Stimulated activated CD4-positive, alpha-beta T cell treated with anti-CD3 and anti-CD28 coated beads, Interleukin-1b, Interleukin-23, amount 100 ng/mL, for 1 hour (primary cell): Measurements from ENCODE around the gene P3H3.

Experiments used
- DNase-seq, 2 donors: peaks; one replicate each; pipeline ENCODE4 v3.0.0-alpha.2; 2020; ENCODE audit warnings: low read depth in 2 of 2

The P3H3 gene

DNA sequence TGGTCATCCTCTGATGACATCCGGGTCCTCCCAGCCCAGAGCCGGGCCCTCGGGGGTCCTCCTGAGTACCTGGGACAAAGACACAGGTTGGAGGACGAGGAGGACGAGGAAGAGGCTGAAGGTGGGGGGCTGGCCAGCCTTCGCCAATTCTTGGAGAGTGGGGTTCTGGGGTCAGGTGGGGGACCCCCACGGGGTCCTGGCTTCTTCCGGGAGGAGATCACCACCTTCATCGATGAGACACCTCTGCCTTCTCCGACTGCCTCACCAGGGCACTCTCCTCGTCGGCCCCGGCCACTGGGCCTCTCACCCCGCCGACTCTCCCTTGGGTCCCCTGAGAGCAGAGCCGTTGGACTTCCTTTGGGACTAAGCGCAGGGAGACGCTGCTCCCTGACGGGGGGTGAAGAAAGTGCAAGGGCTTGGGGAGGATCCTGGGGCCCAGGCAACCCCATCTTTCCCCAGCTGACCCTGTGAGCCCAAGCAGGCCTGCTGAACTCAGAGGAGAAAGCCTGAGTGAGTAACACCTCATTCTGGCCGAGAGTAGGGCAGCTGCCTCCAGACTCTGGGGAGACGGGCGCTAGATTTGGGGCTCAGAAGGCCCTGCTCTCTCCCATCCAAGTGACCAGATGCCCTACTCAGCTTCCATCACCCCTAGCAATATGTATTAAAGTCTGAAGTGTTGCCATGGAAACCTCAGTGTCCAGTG is 1.3 kb upstream of the P3H3 start:
- no peak for DNase-seq

GRCh38 chr12:6827437-6827911 is 733 bp upstream of the P3H3 start:
- no peak for DNase-seq

DNA sequence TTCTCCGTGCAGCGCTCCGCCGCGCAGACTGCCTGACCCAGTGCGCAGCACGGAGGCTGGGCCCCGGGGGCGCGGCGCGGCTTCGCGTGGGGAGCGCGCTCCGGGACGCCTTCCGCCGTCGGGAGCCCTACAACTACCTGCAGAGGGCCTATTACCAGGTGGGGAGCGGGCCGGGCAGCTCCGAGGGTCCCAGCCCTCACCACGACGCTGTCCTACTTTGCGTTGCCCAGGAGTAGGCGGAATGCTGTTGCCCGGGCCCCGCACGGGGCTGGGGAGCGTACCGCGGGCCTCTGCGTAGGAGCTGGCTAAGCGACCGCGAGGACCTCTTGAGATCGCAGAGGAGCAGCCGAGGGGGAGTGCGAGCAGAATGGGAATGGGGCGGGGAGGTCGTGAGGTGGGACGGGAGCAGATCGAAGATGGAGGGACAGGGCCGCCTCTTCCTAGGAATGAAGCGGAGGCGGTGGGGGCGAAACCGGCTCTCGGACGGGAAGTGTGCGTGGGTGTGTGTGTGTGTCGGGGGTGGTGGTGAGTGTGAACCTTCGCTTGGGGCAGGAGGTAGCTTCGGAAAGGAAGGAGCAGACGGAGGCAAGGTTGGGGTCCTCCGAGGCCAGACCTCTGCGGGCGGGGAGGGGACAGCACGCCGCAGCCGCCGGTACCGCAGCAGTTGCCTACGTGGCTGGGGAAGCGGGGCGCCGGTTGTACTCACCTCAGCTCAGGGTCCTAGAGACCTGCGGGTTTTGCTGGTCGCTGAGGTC is 751 bp downstream of the P3H3 start:
- no peak for DNase-seq

DNA sequence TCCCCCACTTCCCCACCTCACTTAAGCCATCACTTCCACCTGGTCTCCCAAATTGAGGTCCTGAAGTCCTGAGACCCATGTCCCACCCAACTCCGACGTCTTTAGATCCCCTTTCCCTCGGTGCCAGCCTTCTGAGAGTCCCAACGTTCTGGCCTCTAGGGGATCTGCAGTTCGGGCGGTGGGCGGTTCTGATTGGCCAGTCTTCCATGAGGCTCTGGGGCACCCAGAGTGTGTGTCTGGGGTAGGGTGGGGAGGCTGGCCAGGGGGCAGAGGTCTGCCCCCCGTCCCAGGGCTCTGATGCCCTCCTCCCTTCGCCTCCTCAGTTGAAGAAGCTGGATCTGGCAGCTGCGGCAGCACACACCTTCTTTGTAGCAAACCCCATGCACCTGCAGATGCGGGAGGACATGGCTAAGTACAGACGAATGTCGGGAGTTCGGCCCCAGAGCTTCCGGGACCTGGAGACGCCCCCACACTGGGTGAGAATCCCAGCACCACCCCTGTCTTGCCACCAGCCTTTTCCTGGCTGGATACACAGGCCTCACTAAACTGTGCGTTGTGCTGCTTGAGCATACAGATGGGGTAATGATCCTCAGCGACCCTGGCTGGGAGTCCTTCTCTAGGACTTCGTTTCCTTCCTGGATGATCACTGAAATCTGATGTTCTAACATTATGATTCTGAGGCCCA is 1.5 kb downstream of the P3H3 start:
- DNase-seq, result no peak

DNA sequence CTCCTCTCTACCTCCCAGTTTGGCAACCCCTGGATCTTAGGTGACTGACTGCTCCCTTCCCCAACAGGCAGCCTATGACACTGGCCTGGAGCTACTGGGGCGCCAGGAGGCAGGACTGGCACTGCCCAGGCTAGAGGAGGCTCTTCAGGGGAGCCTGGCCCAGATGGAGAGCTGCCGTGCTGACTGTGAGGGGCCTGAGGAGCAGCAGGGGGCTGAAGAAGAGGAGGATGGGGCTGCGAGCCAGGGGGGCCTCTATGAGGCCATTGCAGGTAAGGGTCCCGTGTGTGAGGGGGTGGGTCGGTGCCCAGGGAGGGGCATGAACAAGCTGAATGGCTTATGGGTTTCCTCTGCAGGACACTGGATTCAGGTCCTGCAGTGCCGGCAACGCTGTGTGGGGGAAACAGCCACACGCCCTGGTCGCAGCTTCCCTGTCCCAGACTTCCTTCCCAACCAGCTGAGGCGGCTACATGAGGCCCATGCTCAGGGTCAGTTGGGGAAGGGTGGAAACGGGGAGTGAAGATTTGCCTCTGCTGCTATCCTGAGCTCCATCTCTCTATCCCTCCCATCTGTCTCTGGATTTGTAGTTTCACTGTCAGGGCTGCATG is 2.2 kb downstream of the P3H3 start:
- no peak for DNase-seq

DNA sequence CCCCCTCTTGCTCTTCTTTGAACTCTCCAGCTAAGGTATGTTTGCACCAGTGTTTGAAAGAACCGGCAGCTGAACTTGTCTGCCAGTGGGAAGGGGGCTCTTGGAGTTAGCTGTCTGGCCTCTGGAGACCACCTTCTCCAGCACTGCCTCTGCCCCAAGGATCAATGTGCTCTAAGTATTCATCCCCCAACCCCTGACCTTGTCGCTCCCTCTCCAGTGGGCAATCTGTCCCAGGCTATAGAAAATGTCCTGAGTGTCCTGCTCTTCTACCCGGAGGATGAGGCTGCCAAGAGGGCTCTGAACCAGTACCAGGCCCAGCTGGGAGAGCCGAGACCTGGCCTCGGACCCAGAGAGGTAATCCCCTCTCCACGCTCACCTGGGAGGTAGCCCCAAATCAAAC is 2.8 kb downstream of the P3H3 start:
- no peak for DNase-seq

DNA sequence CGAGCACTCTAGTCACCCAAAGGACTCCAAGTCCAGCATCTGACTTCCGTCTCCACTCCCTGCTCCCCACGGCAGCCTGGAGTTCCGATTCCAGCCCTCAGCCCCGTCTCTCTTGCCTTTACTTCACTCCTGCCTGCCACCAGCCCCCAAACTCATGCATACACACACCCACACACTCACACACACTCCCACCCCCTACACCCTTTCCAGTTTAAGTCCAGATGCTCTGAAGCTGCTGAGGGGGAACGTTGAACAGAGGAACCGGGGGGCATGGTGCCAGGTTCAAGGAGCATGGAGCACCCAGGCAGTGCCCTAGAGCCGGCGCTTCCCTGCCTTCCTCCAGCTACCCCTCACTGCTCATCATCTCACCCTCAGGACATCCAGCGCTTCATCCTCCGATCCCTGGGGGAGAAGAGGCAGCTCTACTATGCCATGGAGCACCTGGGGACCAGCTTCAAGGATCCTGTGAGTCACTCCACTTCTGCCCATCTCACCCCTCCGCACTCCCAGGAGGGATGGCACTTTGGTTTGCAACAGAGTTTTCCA is 3.3 kb downstream of the P3H3 start:
- no peak for DNase-seq

- DNase-seq, result no peak
Observed at GRCh38 chr12:6832125-6832524, 3.9 kb downstream of the P3H3 start.

GRCh38 chr12:6833189-6833890 is 5.1 kb downstream of the P3H3 start:
- DNase-seq, result no peak

DNA sequence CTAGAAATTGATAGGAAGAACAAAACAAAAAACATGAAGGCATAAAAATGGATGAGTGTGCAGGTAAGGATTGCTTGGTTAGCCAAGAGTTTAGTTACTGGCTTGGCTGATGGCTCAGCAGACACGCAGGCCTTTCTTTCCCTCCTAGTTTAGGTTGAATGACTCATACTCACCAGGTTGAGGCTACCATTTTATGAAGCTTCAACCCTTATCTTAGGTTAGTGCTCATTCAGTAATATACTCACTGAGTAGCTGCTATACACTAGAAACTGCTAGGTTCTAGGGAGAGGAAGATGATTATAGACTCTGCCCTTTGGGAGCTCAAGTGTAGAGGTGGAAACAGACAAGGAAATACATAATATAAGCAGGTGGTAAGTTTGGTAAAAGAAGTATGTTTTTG is 6.0 kb downstream of the P3H3 start:
- no peak for DNase-seq

DNA sequence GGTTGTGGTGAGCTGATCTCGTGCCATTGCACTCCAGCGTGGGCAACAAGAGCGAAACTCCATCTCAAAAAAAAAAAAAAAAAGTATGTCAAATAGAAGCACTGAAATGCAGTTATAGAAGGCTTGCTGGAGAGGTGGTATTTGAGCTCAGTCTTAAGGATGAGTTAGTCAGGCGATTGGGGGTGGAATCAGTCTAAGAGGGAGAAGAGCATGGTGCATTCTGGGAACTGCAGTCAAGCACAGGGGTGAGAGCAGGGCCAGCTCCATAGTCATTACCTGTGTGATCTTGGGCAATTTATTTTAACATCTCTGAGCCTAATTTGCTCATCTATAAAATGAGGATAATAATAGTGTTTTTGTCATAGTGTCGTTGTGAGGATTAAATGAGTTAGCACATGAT is 6.7 kb downstream of the P3H3 start:
- no peak for DNase-seq

GRCh38 chr12:6836851-6837250 is 8.6 kb downstream of the P3H3 start:
- no peak for DNase-seq

DNA sequence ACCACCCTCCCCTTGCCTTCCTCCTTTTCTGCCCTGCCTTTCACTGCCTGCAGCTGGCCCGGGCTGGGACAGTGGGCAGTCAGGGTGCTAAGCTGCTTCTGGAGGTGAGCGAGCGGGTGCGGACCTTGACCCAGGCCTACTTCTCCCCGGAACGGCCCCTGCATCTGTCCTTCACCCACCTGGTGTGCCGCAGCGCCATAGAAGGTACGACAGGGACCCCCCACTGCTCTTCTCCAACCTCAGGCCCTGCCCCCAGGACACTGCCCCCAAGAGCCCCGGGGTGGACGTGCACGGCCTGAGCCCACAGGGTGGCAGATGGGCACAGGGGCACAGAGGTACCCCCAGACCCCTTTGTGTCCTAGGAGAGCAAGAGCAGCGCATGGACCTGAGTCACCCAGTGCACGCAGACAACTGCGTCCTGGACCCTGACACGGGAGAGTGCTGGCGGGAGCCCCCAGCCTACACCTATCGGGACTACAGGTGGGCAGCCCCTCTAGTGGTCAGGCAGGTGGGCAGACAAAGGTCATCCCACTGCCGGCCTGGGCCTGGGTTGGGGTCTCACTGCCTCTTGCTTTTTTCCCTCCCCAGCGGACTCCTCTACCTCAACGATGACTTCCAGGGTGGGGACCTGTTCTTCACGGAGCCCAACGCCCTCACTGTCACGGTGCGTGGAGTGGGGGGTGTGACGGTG is 9.3 kb downstream of the P3H3 start:
- DNase-seq, result no peak

DNA sequence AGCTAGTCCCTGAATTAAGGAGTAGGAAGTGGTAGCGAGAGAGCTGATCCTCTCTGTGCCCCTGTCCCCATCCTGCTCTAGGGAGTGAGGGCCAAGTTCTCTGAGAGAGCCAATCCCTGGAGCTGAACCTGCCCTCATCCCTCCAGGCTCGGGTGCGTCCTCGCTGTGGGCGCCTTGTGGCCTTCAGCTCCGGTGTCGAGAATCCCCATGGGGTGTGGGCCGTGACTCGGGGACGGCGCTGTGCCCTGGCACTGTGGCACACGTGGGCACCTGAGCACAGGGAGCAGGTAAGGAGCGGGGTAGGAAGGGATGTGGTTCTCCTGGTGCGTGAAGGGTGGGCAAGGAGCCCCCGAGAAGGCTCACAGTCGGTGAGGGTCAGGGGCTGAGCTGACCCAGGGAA is 10.6 kb downstream of the P3H3 start:
- DNase-seq, result no peak

DNA sequence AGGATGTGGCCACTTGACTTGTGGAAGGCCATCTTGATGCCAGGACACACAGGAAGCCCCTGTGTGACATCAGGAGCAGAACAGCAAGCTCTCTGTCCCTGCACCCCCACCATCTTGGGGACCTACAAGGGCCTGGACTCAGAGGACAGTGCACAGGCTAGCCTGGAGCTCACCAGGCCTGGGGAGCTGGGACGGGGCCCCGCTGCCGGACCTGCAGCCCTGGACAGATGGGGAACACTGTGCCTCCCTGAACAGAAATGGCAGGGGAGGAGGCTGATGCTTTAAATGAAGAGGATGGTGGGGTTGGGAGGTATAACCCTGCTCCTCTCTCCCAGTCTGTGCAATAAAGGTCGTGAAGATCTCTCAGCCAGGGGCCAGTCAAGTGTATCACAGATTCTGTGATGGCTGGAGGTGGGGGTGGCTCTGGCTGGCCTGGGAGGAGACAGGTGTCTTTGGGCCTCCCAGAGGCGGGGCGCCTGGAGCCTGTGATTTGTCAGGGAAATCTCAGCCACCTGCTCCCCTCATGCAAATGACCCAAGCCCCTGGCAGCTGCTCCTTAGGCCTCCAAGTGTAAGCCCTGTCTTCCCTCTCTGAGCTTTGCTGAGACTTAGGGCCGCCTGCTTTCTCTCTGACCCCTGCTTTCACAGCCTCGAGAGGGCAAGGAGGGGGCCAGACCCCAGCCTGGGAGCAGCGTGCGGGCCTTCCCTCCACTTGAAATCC is 11.4 kb downstream of the P3H3 start:
- DNase-seq, result no peak

DNA sequence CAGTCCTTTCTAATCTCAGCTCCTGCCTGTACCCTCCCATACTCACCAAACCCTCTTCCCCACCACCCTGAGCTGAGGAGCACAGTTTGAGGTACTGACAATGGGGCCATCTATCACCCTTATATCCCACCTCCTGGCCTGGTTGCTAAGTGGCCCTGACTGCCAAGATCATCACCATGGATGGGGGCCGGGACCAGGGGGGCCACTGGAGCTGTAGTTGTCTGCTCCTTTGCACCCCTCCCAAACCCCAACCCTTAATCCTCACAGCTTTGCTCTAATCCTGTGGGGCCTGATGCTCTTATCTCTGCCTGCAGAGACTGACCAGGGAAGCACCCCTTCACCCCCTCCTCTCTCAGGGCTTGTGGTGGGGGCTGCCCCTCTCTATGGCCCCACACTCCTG is 12.1 kb downstream of the P3H3 start:
- DNase-seq, result no peak

DNA sequence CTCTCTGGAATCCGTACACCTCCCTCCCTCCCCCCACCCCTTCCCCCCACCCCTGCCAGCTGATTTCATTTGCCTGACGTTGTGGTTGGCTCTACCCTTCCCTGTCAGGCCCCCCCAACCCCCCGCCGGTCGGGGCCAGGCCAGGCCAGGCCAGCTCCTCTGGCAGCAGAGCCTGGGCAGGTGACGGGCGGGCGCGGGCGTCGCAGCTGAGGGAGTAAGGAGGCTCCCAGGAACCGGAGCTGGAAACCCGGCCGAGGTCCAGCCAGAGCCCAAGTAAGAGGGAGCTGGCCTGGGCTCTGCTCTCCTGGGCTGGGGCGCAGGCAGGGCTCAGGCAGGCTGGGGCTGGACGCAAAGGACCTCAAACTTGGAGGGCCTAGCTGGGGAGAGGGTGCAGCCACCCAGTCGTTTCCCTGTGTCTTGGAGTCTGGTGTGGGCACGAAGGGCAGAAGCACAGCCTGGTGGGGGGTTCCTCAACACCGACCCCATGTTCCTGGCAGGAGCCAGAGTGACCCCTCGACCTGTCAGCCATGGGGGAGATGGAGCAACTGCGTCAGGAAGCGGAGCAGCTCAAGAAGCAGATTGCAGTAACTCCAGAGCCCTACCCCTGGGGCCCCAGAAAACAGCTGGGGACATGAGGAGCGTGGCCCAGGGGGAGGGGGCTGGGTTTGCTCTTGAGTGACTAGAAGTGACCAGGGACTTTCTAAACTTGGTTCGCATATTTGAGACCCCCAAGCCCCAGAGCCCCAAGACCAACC is 12.7 kb downstream of the P3H3 start, which contains the start of gene GNB3:
Gene GNB3, plus strand, starts transcription at position 165 of the 755 bp plus-strand sequence. Its CDS starts 363 bp downstream, at position 528.
- DNase-seq, result no peak

GRCh38 chr12:6842075-6842474 is 13.9 kb downstream of the P3H3 start:
- DNase-seq, result no peak
